OCI-LY7 (cell line): ENCODE results near the gene SPO11.

Experiments used
- EZH2phosphoT487 ChIP-seq: fragments of 200-600 bp; sonication (generic); IDR thresholded peaks from 2 replicates; pipeline ENCODE4 v1.6.1; 2018; ENCODE audit warnings: low read depth, borderline replicate concordance, mild to moderate bottlenecking, mixed run types, antibody characterized with exemption, low read length, moderate library complexity, mixed read lengths
- TF ChIP-seq, protein P1 (sequence below): fragments of 200-600 bp; sonication (generic); conservative IDR thresholded peaks from 2 replicates; pipeline ENCODE4 v1.5.1; 2014; ENCODE audit warnings: mild to moderate bottlenecking, antibody characterized with exemption, low read length, moderate library complexity, mixed read lengths

GRCh38 chr20:57293995-57294394, 35.6 kb upstream of the SPO11 start:
- TF ChIP-seq, protein P1, sequence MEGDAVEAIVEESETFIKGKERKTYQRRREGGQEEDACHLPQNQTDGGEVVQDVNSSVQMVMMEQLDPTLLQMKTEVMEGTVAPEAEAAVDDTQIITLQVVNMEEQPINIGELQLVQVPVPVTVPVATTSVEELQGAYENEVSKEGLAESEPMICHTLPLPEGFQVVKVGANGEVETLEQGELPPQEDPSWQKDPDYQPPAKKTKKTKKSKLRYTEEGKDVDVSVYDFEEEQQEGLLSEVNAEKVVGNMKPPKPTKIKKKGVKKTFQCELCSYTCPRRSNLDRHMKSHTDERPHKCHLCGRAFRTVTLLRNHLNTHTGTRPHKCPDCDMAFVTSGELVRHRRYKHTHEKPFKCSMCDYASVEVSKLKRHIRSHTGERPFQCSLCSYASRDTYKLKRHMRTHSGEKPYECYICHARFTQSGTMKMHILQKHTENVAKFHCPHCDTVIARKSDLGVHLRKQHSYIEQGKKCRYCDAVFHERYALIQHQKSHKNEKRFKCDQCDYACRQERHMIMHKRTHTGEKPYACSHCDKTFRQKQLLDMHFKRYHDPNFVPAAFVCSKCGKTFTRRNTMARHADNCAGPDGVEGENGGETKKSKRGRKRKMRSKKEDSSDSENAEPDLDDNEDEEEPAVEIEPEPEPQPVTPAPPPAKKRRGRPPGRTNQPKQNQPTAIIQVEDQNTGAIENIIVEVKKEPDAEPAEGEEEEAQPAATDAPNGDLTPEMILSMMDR = no peak
- no peak for TF ChIP-seq EZH2phosphoT487
